Mesothelial cell of epicardium (in vitro differentiated cells): ENCODE data around the gene ZDHHC14. TPM values are rescaled to one million over a fixed set of nuclear protein-coding genes. Genes with fewer than 3 reads are reported as not detected.

Experiments
- DNase-seq, 2 experiments: peaks; one replicate each; pipeline ENCODE4 v3.0.0; 2021; ENCODE audit warnings: low spot score in 2 of 2; ENCODE audit not compliant: unreplicated experiment in 2 of 2
- H3K27ac Mint-ChIP-seq: 2 replicates; pipeline ENCODE4 v1.8.0; 2021; ENCODE audit warnings: mixed read lengths
- H3K27me3 Mint-ChIP-seq: 2 replicates; pipeline ENCODE4 v1.8.0; 2021; ENCODE audit warnings: low read depth, mixed read lengths
- H3K36me3 Mint-ChIP-seq: 2 replicates; pipeline ENCODE4 v1.8.0; 2021; ENCODE audit warnings: mixed read lengths
- H3K4me1 Mint-ChIP-seq: 2 replicates; pipeline ENCODE4 v1.8.0; 2021; ENCODE audit warnings: mixed read lengths
- H3K4me3 Mint-ChIP-seq: 2 replicates; pipeline ENCODE4 v1.8.0; 2021; ENCODE audit warnings: mild to moderate bottlenecking, moderate library complexity, mixed read lengths
- H3K9me3 Mint-ChIP-seq: 2 replicates; pipeline ENCODE4 v1.8.0; 2021; ENCODE audit warnings: mixed read lengths
- total RNA-seq: library from RNA; stranded (reverse); gene quantifications from 3 replicates; pipeline ENCODE4 v1.2.1, GENCODE V29; 2021
- TF ChIP-seq, protein P1 (sequence below): fragments of 200-600 bp; sonication (generic); IDR thresholded peaks from one replicate; pipeline ENCODE4 v1.5.0; 2021; ENCODE audit warnings: antibody characterized with exemption; ENCODE audit not compliant: unreplicated experiment

ZDHHC14 gene
- total RNA-seq, 1 donor from 2014 or later: 11.3 TPM

GRCh38 chr6:157630463-157631080 is 249.6 kb downstream of the ZDHHC14 start:
- Mint-ChIP-seq H3K36me3 (no peaks in the 10 kb centered on the region), H3K27ac (no peak overlapping the region), H3K4me3 (no peak overlapping the region), H3K27me3 (no peaks in the 10 kb centered on the region), H3K4me1 (peaks cover 19% of the 10 kb centered on the region), H3K9me3 (no peaks in the 10 kb centered on the region)
- DNase-seq: no peak
- TF ChIP-seq, protein P1, sequence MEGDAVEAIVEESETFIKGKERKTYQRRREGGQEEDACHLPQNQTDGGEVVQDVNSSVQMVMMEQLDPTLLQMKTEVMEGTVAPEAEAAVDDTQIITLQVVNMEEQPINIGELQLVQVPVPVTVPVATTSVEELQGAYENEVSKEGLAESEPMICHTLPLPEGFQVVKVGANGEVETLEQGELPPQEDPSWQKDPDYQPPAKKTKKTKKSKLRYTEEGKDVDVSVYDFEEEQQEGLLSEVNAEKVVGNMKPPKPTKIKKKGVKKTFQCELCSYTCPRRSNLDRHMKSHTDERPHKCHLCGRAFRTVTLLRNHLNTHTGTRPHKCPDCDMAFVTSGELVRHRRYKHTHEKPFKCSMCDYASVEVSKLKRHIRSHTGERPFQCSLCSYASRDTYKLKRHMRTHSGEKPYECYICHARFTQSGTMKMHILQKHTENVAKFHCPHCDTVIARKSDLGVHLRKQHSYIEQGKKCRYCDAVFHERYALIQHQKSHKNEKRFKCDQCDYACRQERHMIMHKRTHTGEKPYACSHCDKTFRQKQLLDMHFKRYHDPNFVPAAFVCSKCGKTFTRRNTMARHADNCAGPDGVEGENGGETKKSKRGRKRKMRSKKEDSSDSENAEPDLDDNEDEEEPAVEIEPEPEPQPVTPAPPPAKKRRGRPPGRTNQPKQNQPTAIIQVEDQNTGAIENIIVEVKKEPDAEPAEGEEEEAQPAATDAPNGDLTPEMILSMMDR: no peak

GRCh38 chr6:157631412-157631811 is 250.4 kb downstream of the ZDHHC14 start:
- no peak overlapping the region for H3K27ac Mint-ChIP-seq
- DNase-seq: no peak
- no peaks in the 10 kb centered on the region for H3K27me3 Mint-ChIP-seq
- no peaks in the 10 kb centered on the region for H3K36me3 Mint-ChIP-seq
- no peak overlapping the region for H3K4me3 Mint-ChIP-seq
- H3K9me3 Mint-ChIP-seq: no peaks in the 10 kb centered on the region
- TF ChIP-seq, protein P1: no peak
- peaks cover 23% of the 10 kb centered on the region for H3K4me1 Mint-ChIP-seq

GRCh38 chr6:157631838-157632614 is 251.0 kb downstream of the ZDHHC14 start:
- Mint-ChIP-seq H3K36me3 (no peaks in the 10 kb centered on the region), H3K4me3 (no peak overlapping the region), H3K9me3 (no peaks in the 10 kb centered on the region), H3K4me1 (peaks cover 28% of the 10 kb centered on the region), H3K27ac (no peak overlapping the region), H3K27me3 (no peaks in the 10 kb centered on the region)
- TF ChIP-seq, protein P1: no peak
- DNase-seq: no peak

GRCh38 chr6:157632821-157633220 is 251.8 kb downstream of the ZDHHC14 start:
- no peaks in the 10 kb centered on the region for H3K36me3 Mint-ChIP-seq
- no peak for DNase-seq
- H3K27me3 Mint-ChIP-seq: no peaks in the 10 kb centered on the region
- H3K9me3 Mint-ChIP-seq: no peaks in the 10 kb centered on the region
- H3K27ac Mint-ChIP-seq: no peak overlapping the region
- H3K4me3 Mint-ChIP-seq: no peak overlapping the region
- TF ChIP-seq, protein P1: no peak
- peaks cover 36% of the 10 kb centered on the region for H3K4me1 Mint-ChIP-seq

DNA sequence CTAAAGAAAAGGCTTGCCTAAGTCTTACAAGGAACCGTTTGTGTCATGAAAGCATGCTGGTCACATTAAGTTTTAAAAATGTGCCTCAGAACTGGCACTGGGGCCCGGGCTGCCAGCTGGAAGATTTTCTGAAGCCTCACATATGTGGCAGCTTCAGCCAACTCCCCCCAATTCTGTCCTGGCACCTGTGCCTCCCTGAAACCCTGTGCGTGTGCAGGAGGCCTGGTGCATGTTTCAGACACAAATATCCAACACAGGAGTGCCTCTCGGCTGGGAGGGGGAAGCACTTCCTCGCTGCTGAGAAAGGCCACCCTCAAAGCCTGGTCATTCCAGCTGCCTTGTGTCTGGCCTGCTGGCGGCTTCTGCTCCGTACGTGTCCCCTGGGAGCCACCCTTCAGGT is 253.6 kb downstream of the ZDHHC14 start:
- DNase-seq: no peak
- H3K36me3 Mint-ChIP-seq: no peaks in the 10 kb centered on the region
- H3K27ac Mint-ChIP-seq: no peak overlapping the region
- no peaks in the 10 kb centered on the region for H3K27me3 Mint-ChIP-seq
- H3K4me1 Mint-ChIP-seq: peaks cover 23% of the 10 kb centered on the region
- TF ChIP-seq, protein P1: no peak
- no peaks in the 10 kb centered on the region for H3K9me3 Mint-ChIP-seq
- H3K4me3 Mint-ChIP-seq: no peak overlapping the region
